ENCODE results near the gene ANO6. TPM values are rescaled to one million over a fixed set of nuclear protein-coding genes. Genes with fewer than 3 reads are reported as not detected.

ANO6 gene
- total RNA-seq, 1 experiment from 2014 or later, result 34.2 TPM

DNA sequence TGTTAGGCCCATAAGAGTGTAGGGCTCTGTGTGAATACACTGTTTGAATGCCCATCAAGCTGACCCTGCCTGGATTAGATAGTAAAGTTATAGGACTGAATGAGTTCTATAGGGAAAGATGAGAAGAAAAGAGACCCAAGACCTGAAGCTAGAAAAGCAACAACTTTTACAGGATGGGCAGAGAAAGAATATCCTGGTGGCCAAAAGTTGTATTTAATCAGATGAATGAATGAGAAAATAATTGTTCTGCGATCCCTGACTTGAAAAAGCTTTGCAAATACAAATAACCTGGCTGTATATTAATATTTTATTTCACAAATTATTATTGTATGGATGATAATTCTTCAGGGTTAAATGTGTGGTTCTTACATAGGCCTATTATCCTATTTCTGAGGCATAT is 2.8 kb upstream of the ANO6 start:
- BruUV-seq (replicated peaks), result no TSS peak
- H3K36me3 Mint-ChIP-seq (ENCODE audit: insufficient read depth, unreplicated experiment), result peaks cover 22% of the 10 kb centered on the region
- H3K27me3 Mint-ChIP-seq (ENCODE audit: unreplicated experiment), result no peaks in the 10 kb centered on the region
- CTCF ChIA-PET, result no interaction called here
- intact Hi-C loops (cut with micrococcal nuclease; ENCODE audit: unreplicated experiment), result no loop called here
- TF ChIP-seq CTCF (IDR thresholded peaks at IDR 0.05; ENCODE audit: unreplicated experiment), result no peak
- no peaks in the 10 kb centered on the region for H3K4me1 Mint-ChIP-seq (ENCODE audit: low read depth, unreplicated experiment)
- DNase-seq, result no peak
- H3K4me3 Mint-ChIP-seq (ENCODE audit: low read depth, unreplicated experiment), result no peak overlapping the region
- H3K9me3 Mint-ChIP-seq (ENCODE audit: low read depth, unreplicated experiment), result no peaks in the 10 kb centered on the region
- H3K27ac Mint-ChIP-seq (ENCODE audit: unreplicated experiment), result no peak overlapping the region

DNA sequence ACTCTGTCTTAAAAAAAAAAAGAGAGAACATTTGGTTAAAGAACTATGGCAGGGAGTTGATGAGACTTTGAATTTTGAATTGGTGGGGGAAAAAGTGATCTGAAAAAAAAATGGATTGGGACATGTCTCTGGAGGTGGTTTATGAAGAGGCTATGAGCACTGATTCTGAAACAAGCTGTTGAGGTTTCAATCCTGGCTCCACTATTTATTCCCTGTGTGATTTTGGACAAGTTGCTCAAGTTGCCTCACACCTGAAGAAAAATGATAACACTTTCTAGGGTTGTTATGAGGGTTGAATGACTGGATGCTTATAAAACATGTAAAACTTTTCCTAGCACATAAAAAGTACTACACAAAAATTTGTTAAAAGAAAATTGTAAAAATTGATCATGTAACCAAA is 1.8 kb upstream of the ANO6 start:
- Mint-ChIP-seq H3K36me3 (ENCODE audit: insufficient read depth, unreplicated experiment) (peaks cover 22% of the 10 kb centered on the region), H3K4me3 (ENCODE audit: low read depth, unreplicated experiment) (no peak overlapping the region), H3K4me1 (ENCODE audit: low read depth, unreplicated experiment) (no peaks in the 10 kb centered on the region), H3K27me3 (ENCODE audit: unreplicated experiment) (no peaks in the 10 kb centered on the region), H3K27ac (ENCODE audit: unreplicated experiment) (no peak overlapping the region), H3K9me3 (ENCODE audit: low read depth, unreplicated experiment) (no peaks in the 10 kb centered on the region)
- BruUV-seq (replicated peaks), result no TSS peak
- CTCF ChIA-PET, result no interaction called here
- DNase-seq, result no peak
- TF ChIP-seq CTCF (IDR thresholded peaks at IDR 0.05; ENCODE audit: unreplicated experiment), result no peak
- intact Hi-C loops (cut with micrococcal nuclease; ENCODE audit: unreplicated experiment), result no loop called here

DNA sequence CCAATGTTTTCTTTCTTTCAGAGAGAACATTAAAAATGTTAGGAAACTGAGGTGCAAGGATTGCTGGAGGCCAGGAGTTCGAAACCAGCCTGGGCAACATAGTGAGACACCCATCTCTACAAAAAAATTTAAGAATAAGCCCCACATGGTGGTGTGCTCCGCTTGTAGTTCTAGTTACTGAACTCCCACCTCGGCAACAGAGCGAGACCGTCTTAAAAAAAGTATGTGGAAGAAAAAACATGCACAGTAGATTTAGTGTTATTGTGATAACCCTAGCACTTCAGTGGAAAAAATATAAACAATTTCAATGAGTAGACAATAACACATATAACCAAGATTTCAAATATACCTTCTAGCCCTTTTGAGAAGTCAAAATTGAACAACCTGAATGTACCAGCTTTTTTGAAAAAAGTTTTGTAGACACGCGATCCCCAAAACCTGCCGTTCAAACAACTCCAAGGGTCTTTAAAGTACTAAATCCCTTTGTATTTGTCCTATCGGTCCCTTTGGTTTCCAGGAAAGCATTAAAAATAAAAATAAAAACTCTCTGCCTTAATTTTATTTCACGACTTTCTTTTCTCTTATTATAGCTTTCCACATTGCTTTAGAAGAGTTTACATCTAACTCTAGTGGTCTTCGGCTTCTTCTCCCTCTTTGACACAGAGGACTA is 1.0 kb upstream of the ANO6 start:
- intact Hi-C loops (cut with micrococcal nuclease; ENCODE audit: unreplicated experiment), result loop anchor here (1.0 to 5.0 kb wide), 3 partner anchors 43 to 173 kb away; no protein-coding TSS in a partner anchor
- BruUV-seq (replicated peaks), result TSS peak; percentile 54
- H3K4me1 Mint-ChIP-seq (ENCODE audit: low read depth, unreplicated experiment), result no peaks in the 10 kb centered on the region
- H3K27me3 Mint-ChIP-seq (ENCODE audit: unreplicated experiment), result no peaks in the 10 kb centered on the region
- no peak for TF ChIP-seq CTCF (IDR thresholded peaks at IDR 0.05; ENCODE audit: unreplicated experiment)
- peaks cover 22% of the 10 kb centered on the region for H3K36me3 Mint-ChIP-seq (ENCODE audit: insufficient read depth, unreplicated experiment)
- H3K27ac Mint-ChIP-seq (ENCODE audit: unreplicated experiment), result peak overlapping the region; percentile 73
- CTCF ChIA-PET, result interaction anchor here (0.9 to 2.2 kb wide), 3 partner anchors 23 to 54 kb away, joined by 4 to 8 read pairs (median 4); no protein-coding TSS in a partner anchor
- H3K9me3 Mint-ChIP-seq (ENCODE audit: low read depth, unreplicated experiment), result no peaks in the 10 kb centered on the region
- DNase-seq, result no peak
- peak overlapping the region; percentile 86 for H3K4me3 Mint-ChIP-seq (ENCODE audit: low read depth, unreplicated experiment)

DNA sequence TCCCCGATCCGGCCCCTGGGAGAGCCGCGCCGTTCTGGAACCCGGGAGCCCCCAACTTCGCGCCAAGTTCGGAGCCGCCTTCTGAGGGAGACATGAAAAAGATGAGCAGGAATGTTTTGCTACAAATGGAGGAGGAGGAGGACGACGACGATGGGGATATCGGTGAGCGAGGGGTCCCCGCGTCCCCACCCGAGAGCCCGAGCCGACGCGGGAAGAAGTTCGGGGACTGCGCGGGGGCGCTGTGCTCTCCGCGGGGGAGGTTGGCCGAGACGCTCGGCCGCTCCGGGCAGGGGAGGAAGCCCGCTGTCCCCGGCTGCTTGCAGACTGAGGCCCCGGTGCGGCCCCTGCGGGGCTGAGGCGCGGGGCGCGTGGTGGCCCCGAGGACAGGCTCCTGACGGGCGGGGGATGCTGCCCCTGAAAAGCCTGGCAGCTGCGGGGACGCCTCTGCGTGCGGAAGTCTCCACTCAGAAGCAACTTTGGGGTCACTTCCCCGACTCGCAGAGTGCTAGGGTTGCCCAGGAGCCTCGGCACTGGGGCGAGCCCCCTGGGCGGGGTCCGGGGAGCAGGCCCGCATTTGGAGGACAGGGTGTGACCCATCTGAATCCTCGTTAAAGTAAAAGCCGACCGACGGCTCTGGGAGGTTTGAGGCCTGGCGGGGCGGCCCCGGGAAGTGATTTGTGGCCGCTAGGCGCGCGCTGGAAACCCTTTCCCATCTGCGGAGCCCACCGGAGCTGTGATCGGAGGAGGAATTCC is 511 bp downstream of the ANO6 start:
- peak; percentile 33 for DNase-seq
- H3K4me1 Mint-ChIP-seq (ENCODE audit: low read depth, unreplicated experiment), result peaks cover 8% of the 10 kb centered on the region
- TF ChIP-seq CTCF (IDR thresholded peaks at IDR 0.05; ENCODE audit: unreplicated experiment), result no peak
- H3K27ac Mint-ChIP-seq (ENCODE audit: unreplicated experiment), result peak overlapping the region; percentile 73
- CTCF ChIA-PET, result interaction anchor here (2.2 kb wide), 1 partner anchor 52 kb away, joined by 8 read pairs; no protein-coding TSS in a partner anchor
- H3K36me3 Mint-ChIP-seq (ENCODE audit: insufficient read depth, unreplicated experiment), result peaks cover 22% of the 10 kb centered on the region
- H3K4me3 Mint-ChIP-seq (ENCODE audit: low read depth, unreplicated experiment), result peak overlapping the region; percentile 86
- intact Hi-C loops (cut with micrococcal nuclease; ENCODE audit: unreplicated experiment), result loop anchor here (5.0 kb wide), 1 partner anchor 44 kb away; no protein-coding TSS in a partner anchor
- no peaks in the 10 kb centered on the region for H3K9me3 Mint-ChIP-seq (ENCODE audit: low read depth, unreplicated experiment)
- H3K27me3 Mint-ChIP-seq (ENCODE audit: unreplicated experiment), result no peaks in the 10 kb centered on the region
- no TSS peak for BruUV-seq (replicated peaks)
